SH-SY5Y (cell line): ENCODE data around the gene PI4KA.

Experiments used
- GATA2 ChIP-seq: IDR thresholded peaks from 2 replicates; pipeline ENCODE4 v1.6.1; 2011; ENCODE audit warnings: mild to moderate bottlenecking, low read depth, low read length
- GATA3 ChIP-seq: IDR thresholded peaks from 2 replicates; pipeline ENCODE4 v1.6.1; 2011; ENCODE audit warnings: low read depth, mild to moderate bottlenecking, low read length, moderate library complexity

GRCh38 chr22:20804650-20805049, 54.0 kb downstream of the PI4KA start:
- no peak for TF ChIP-seq GATA2
- TF ChIP-seq GATA3, result no peak
